Measurements from ENCODE around the gene FUS. TPM values are rescaled to one million over a fixed set of nuclear protein-coding genes. Genes with fewer than 3 reads are reported as not detected.
"Not testable (repeated sequence)": the region's sequence is repeated elsewhere in the genome, so short reads cannot be mapped to it uniquely, and the experiment has no call there.

Gene FUS
- total RNA-seq, 2 donors from 2014 or later: 48.6 to 87.5 TPM

GRCh38 chr16:31143011-31143693 lies 36.8 kb upstream of the FUS start:
- Histone ChIP-seq H3K27ac (peak overlapping the region; percentile 80 to 82), H3K9me3 (no peaks in the 10 kb centered on the region), H3K4me1 (replicated peaks) (peaks cover 7% of the 10 kb centered on the region), H3K36me3 (no peaks in the 10 kb centered on the region), H3K27me3 (replicated peaks; ENCODE audit: insufficient read depth) (no peaks in the 10 kb centered on the region), H3K4me3 (peak overlapping the region; percentile 30 to 51)
- no peak for DNase-seq (ENCODE audit: low spot score)
- 57% methylated on average over 22 of the region's 22 CpGs for WGBS
- TF ChIP-seq CTCF (IDR thresholded peaks at IDR 0.05) (no peak), POLR2A (IDR thresholded peaks at IDR 0.05) (no peak), POLR2AphosphoS5 (IDR thresholded peaks at IDR 0.05) (no peak)
- intact Hi-C loops (cut with DNase I): loop anchor here (5.0 kb wide), 2 partner anchors 36 to 51 kb away; partner anchors contain the start of genes BCKDK and VKORC1

GRCh38 chr16:31143694-31144148 lies 36.2 kb upstream of the FUS start:
- Histone ChIP-seq H3K4me1 (replicated peaks) (peaks cover 7% of the 10 kb centered on the region), H3K27ac (no peak overlapping the region), H3K4me3 (no peak overlapping the region), H3K9me3 (no peaks in the 10 kb centered on the region), H3K36me3 (no peaks in the 10 kb centered on the region), H3K27me3 (replicated peaks; ENCODE audit: insufficient read depth) (no peaks in the 10 kb centered on the region)
- DNase-seq (ENCODE audit: low spot score): no peak
- no peak for TF ChIP-seq POLR2A (IDR thresholded peaks at IDR 0.05)
- TF ChIP-seq CTCF (IDR thresholded peaks at IDR 0.05): no peak
- no peak for TF ChIP-seq POLR2AphosphoS5 (IDR thresholded peaks at IDR 0.05)
- intact Hi-C loops (cut with DNase I): loop anchor here (5.0 kb wide), 2 partner anchors 36 to 51 kb away; partner anchors contain the start of genes BCKDK and VKORC1
- 92% methylated on average over 8 of the region's 8 CpGs for WGBS

GRCh38 chr16:31144418-31144817 lies 35.5 kb upstream of the FUS start:
- not testable (repeated sequence) for H3K27me3 ChIP-seq (replicated peaks; ENCODE audit: insufficient read depth); H3K4me1 ChIP-seq (replicated peaks); DNase-seq (ENCODE audit: low spot score); H3K27ac ChIP-seq; H3K9me3 ChIP-seq; H3K4me3 ChIP-seq; H3K36me3 ChIP-seq
- intact Hi-C loops (cut with DNase I): loop anchor here (5.0 kb wide), 2 partner anchors 37 to 52 kb away; partner anchors contain the start of genes BCKDK and VKORC1
- 86% methylated on average over 7 of the region's 7 CpGs for WGBS

GRCh38 chr16:31145398-31145990 lies 34.4 kb upstream of the FUS start:
- WGBS: 78% methylated on average over 12 of the region's 12 CpGs

More at GRCh38 chr16:31145398-31145990, 34.4 kb upstream of the FUS start:
- Histone ChIP-seq H3K9me3 (no peaks in the 10 kb centered on the region), H3K36me3 (no peaks in the 10 kb centered on the region), H3K4me1 (replicated peaks) (peaks cover 7% of the 10 kb centered on the region), H3K27ac (no peak overlapping the region), H3K27me3 (replicated peaks; ENCODE audit: insufficient read depth) (no peaks in the 10 kb centered on the region), H3K4me3 (no peak overlapping the region)
- DNase-seq (ENCODE audit: low spot score): no peak
- intact Hi-C loops (cut with DNase I): loop anchor here (5.0 kb wide), 1 partner anchor 163 kb away; no protein-coding TSS in a partner anchor
- TF ChIP-seq POLR2A (IDR thresholded peaks at IDR 0.05): no peak
- no peak for TF ChIP-seq POLR2AphosphoS5 (IDR thresholded peaks at IDR 0.05)
- no peak for TF ChIP-seq CTCF (IDR thresholded peaks at IDR 0.05)

Measured in prostate gland (tissue), 2 donors.